PFSK-1 (cell line): Measurements from ENCODE around the gene SLC12A8.

Experiments used
- FOXP2 ChIP-seq: optimal IDR thresholded peaks from 2 replicates; pipeline ENCODE3; 2011; ENCODE audit warnings: borderline replicate concordance, control low read depth, inconsistent platforms; ENCODE audit not compliant: insufficient read depth; ENCODE audit errors: extremely low read length, extremely low read depth
- POLR2AphosphoS5 ChIP-seq: IDR thresholded peaks from 2 replicates; pipeline ENCODE4 v1.6.1; 2012; ENCODE audit warnings: low read depth, mild to moderate bottlenecking, control low read depth, low read length, moderate library complexity
- SIN3A ChIP-seq: IDR thresholded peaks from 2 replicates; pipeline ENCODE4 v1.6.1; 2012; ENCODE audit warnings: mild to moderate bottlenecking, low read length, moderate library complexity, borderline replicate concordance; ENCODE audit not compliant: insufficient read depth
- TF ChIP-seq, protein P1 (sequence below), 2 experiments: IDR thresholded peaks; 2 replicates each; pipeline versions ENCODE4 v1.6.1 to v1.8.0; 2011 to 2012; ENCODE audit warnings: low read depth in 2 of 2, low read length in 2 of 2, control low read depth in 1 of 2, inconsistent platforms in 1 of 2, mild to moderate bottlenecking in 1 of 2, moderate library complexity in 1 of 2; ENCODE audit not compliant: insufficient read depth in 1 of 2

DNA sequence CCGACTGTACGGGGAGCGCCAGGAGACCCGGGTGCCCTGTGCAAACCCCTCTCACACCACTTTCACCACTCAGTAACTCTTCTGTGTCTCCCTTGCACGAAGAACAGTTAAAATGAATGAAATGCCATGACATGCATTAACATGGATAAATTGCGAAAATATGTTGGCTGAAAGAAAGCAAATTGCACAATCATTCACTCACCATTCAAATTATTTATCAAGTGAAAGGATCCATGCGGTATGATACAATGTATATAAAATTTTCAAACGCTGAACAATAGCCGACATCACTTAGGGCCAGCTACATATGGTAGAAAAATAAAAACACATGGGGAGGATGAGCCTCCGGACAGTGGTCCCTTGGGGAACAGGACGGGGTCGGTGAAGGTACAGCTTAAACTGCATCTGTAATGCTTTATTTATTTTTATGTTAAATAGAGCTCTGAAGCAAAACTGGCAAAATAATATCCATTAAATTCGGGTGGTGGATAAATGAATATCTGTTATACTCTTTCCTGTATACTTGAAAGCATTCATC, 45.9 kb downstream of the SLC12A8 start:
- TF ChIP-seq, protein P1, sequence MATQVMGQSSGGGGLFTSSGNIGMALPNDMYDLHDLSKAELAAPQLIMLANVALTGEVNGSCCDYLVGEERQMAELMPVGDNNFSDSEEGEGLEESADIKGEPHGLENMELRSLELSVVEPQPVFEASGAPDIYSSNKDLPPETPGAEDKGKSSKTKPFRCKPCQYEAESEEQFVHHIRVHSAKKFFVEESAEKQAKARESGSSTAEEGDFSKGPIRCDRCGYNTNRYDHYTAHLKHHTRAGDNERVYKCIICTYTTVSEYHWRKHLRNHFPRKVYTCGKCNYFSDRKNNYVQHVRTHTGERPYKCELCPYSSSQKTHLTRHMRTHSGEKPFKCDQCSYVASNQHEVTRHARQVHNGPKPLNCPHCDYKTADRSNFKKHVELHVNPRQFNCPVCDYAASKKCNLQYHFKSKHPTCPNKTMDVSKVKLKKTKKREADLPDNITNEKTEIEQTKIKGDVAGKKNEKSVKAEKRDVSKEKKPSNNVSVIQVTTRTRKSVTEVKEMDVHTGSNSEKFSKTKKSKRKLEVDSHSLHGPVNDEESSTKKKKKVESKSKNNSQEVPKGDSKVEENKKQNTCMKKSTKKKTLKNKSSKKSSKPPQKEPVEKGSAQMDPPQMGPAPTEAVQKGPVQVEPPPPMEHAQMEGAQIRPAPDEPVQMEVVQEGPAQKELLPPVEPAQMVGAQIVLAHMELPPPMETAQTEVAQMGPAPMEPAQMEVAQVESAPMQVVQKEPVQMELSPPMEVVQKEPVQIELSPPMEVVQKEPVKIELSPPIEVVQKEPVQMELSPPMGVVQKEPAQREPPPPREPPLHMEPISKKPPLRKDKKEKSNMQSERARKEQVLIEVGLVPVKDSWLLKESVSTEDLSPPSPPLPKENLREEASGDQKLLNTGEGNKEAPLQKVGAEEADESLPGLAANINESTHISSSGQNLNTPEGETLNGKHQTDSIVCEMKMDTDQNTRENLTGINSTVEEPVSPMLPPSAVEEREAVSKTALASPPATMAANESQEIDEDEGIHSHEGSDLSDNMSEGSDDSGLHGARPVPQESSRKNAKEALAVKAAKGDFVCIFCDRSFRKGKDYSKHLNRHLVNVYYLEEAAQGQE (IDR thresholded peaks at IDR 0.05; ENCODE audit: insufficient read depth in 1 of 2, low read depth in 2 of 2, low read length in 2 of 2) = no peak
- no peak for TF ChIP-seq POLR2AphosphoS5
- no peak for TF ChIP-seq FOXP2
- TF ChIP-seq SIN3A = no peak
